ENCODE measurements around the gene KCND3. TPM values are rescaled to one million over a fixed set of nuclear protein-coding genes. Genes with fewer than 3 reads are reported as not detected.

The KCND3 gene
- total and polyA plus RNA-seq, 2 donors (not counting 3 experiments of a cell fraction or from before 2014, with no cell fraction given): 0.03 TPM; not detected in 1

GRCh38 chr1:111825217-111825616, 164.3 kb downstream of the KCND3 start:
- H3K9ac ChIP-seq (replicated peaks; ENCODE audit: extremely low read depth, insufficient read depth, low read length): no peak overlapping the region
- no peaks in the 10 kb centered on the region for H3K9me3 ChIP-seq (replicated peaks; ENCODE audit: control insufficient read depth, insufficient read depth, low read length)
- H3K27ac ChIP-seq (ENCODE audit: insufficient read depth, low read depth, low read length): no peak overlapping the region
- intact Hi-C loops (cut with micrococcal nuclease) (no loop called here), dilution Hi-C loops (cut with MboI; ENCODE audit: extremely low pct_ligation_motif_present, low sequenced_read_pairs) (no loop called here)
- DNase-seq (ENCODE audit: low read depth, low spot score) (no peak), FAIRE-seq (no peak)
- H3K27me3 ChIP-seq (ENCODE audit: control insufficient read depth in 2 of 2, insufficient read depth in 2 of 2, low read length in 2 of 2): peaks cover 0 to 3% of the 10 kb centered on the region in 2 experiments
- ChIA-PET CTCF (no interaction called here), POLR2A (no interaction called here)
- no peaks in the 10 kb centered on the region for H4K20me1 ChIP-seq (replicated peaks; ENCODE audit: control insufficient read depth, extremely low read depth, insufficient read depth, low read length)
- BruUV-seq (replicated peaks): no TSS peak
- H3K4me3 ChIP-seq (replicated peaks in 1 of 3; ENCODE audit: insufficient read depth in 1 of 3, low read depth in 1 of 3, low read length in 3 of 3): no peak overlapping the region
- TF ChIP-seq MYC (IDR thresholded peaks at IDR 0.05; ENCODE audit: low read depth, low read length) (no peak), JUN (IDR thresholded peaks at IDR 0.05; ENCODE audit: borderline replicate concordance, insufficient read depth, insufficient read length, low read depth) (no peak), EZH2 (IDR thresholded peaks at IDR 0.05; ENCODE audit: borderline replicate concordance, low read depth, low read length, severe bottlenecking) (no peak), FOS (IDR thresholded peaks at IDR 0.05; ENCODE audit: borderline replicate concordance, insufficient read depth, low read length) (no peak), POLR2A (IDR thresholded peaks at IDR 0.05; ENCODE audit: low read depth, low read length) (no peak), CTCF (IDR thresholded peaks at IDR 0.05; ENCODE audit: extremely low read depth in 1 of 2, insufficient read depth in 1 of 2, low read depth in 1 of 2, low read length in 2 of 2) (no peak), MAX (IDR thresholded peaks at IDR 0.05; ENCODE audit: insufficient read depth, insufficient read length) (no peak), POLR2AphosphoS5 (IDR thresholded peaks at IDR 0.05; ENCODE audit: insufficient read depth, low read depth, low read length) (no peak), GATA2 (IDR thresholded peaks at IDR 0.05; ENCODE audit: insufficient read depth, insufficient read length, low read depth, low read length) (no peak)
- H3K36me3 ChIP-seq (ENCODE audit: control insufficient read depth in 2 of 2, extremely low read depth in 1 of 2, insufficient read depth in 2 of 2, low read length in 2 of 2): no peaks in the 10 kb centered on the region
- H3K9me1 ChIP-seq (replicated peaks; ENCODE audit: control insufficient read depth, extremely low read depth, insufficient read depth, low read length): no peaks in the 10 kb centered on the region
- H3K79me2 ChIP-seq (ENCODE audit: control insufficient read depth, insufficient read depth, low read length): no peaks in the 10 kb centered on the region
- no peak overlapping the region for H2AFZ ChIP-seq (ENCODE audit: low read depth, low read length)
- no peaks in the 10 kb centered on the region for H3K4me1 ChIP-seq (ENCODE audit: control insufficient read depth, extremely low read depth, insufficient read depth, low read length)
- no peak overlapping the region for H3K4me2 ChIP-seq (ENCODE audit: insufficient read depth, low read length)

Measured in endothelial cell of umbilical vein (primary cell).